SK-N-SH (cell line): ENCODE data around the gene PAMR1. TPM values are rescaled to one million over a fixed set of nuclear protein-coding genes. Genes with fewer than 3 reads are reported as not detected.

Experiments
- CTCF ChIA-PET: fragments of 300-600, 350-600 bp; formaldehyde crosslinking; extraction: SDS; loops from one replicate; lab custom pipeline; 2021; lab: Yijun Ruan, JAX
- POLR2A ChIA-PET: fragments of 350-600 bp; sonication (Branson Sonifier 250); formaldehyde crosslinking; extraction: SDS; loops from one replicate; lab custom pipeline; 2020; ENCODE audit warnings: antibody characterized with exemption, inconsistent platforms; lab: Yijun Ruan, JAX
- DNase-seq: peaks from one replicate; pipeline ENCODE4 v3.0.0; 2012
- H2AFZ ChIP-seq: fragments of 200-600 bp; sonication (generic); 2 replicates; pipeline ENCODE4 v1.8.1; 2016; ENCODE audit warnings: antibody characterized with exemption, mild to moderate bottlenecking, low read depth
- H3F3A ChIP-seq: fragments of 200-600 bp; sonication (generic); replicated peaks from 2 replicates; pipeline ENCODE3; 2016; ENCODE audit warnings: antibody characterized with exemption, mild to moderate bottlenecking; ENCODE audit not compliant: insufficient read depth
- H3K27ac ChIP-seq, 2 experiments: fragments of 200-500 bp in 1 of 2; fragments of 200-600 bp in 1 of 2; sonication (Bioruptor generic) in 1 of 2; sonication (generic), shearing (Covaris generic) in 1 of 2; 2 replicates each; pipeline versions ENCODE4 v1.5.1 to v1.6.1; 2014 to 2016; ENCODE audit warnings: low read depth in 2 of 2, inconsistent platforms in 1 of 2, low read length in 1 of 2, mild to moderate bottlenecking in 1 of 2, mixed read lengths in 1 of 2
- H3K27me3 ChIP-seq: fragments of 200-600 bp; sonication (generic), shearing (Covaris generic); 2 replicates; pipeline ENCODE4 v1.6.1; 2016; ENCODE audit warnings: mixed run types; ENCODE audit not compliant: insufficient read depth
- H3K36me3 ChIP-seq, 2 experiments: fragments of 200-500 bp in 1 of 2; fragments of 200-600 bp in 1 of 2; sonication (Bioruptor generic) in 1 of 2; sonication (generic) in 1 of 2; replicated peaks in 1 of 2; 2 replicates each; pipeline versions ENCODE3 to v1.5.1; 2014 to 2016; ENCODE audit warnings: low read length in 1 of 2, mild to moderate bottlenecking in 1 of 2; ENCODE audit not compliant: insufficient read depth in 2 of 2, control insufficient read depth in 1 of 2
- H3K4me1 ChIP-seq, 2 experiments: fragments of 200-500 bp in 1 of 2; fragments of 200-600 bp in 1 of 2; sonication (Bioruptor generic) in 1 of 2; sonication (generic), shearing (Covaris generic) in 1 of 2; 2 replicates each; pipeline versions ENCODE4 v1.5.1 to v1.6.1; 2014 to 2016; ENCODE audit warnings: low read depth in 1 of 2, low read length in 1 of 2, mixed run types in 1 of 2; ENCODE audit not compliant: insufficient read depth in 2 of 2, control insufficient read depth in 1 of 2
- H3K4me2 ChIP-seq: fragments of 200-600 bp; sonication (generic), shearing (Covaris generic); 2 replicates; pipeline ENCODE4 v1.6.1; 2017; ENCODE audit warnings: mixed run types
- H3K4me3 ChIP-seq, 2 experiments: fragments of 200-500 bp in 1 of 2; fragments of 200-600 bp in 1 of 2; sonication (Bioruptor generic) in 1 of 2; sonication (generic), shearing (Covaris generic) in 1 of 2; 2 replicates each; pipeline versions ENCODE4 v1.5.1 to v1.8.1; 2014 to 2016; ENCODE audit warnings: low read depth in 2 of 2, inconsistent platforms in 1 of 2, low read length in 1 of 2, mild to moderate bottlenecking in 1 of 2, mixed read lengths in 1 of 2, moderate library complexity in 1 of 2
- H3K79me2 ChIP-seq: fragments of 200-600 bp; sonication (generic); 2 replicates; pipeline ENCODE4 v1.8.1; 2017; ENCODE audit warnings: mild to moderate bottlenecking; ENCODE audit not compliant: insufficient read depth
- H3K9ac ChIP-seq: fragments of 200-600 bp; sonication (generic); 2 replicates; pipeline ENCODE4 v1.6.1; 2017; ENCODE audit warnings: mixed run types
- H3K9me2 ChIP-seq: fragments of 200-600 bp; sonication (generic); 2 replicates; pipeline ENCODE4 v1.6.1; 2017; ENCODE audit warnings: mixed run types
- H3K9me3 ChIP-seq: fragments of 200-600 bp; sonication (generic); 2 replicates; pipeline ENCODE4 v1.6.1; 2017; ENCODE audit warnings: mixed run types, mild to moderate bottlenecking, moderate library complexity
- H4K20me1 ChIP-seq: fragments of 200-600 bp; sonication (generic); 2 replicates; pipeline ENCODE4 v1.6.1; 2017; ENCODE audit warnings: mild to moderate bottlenecking, mixed run types; ENCODE audit not compliant: insufficient read depth
- EP300 ChIP-seq, 2 experiments: IDR thresholded peaks; 2 replicates each; pipeline versions ENCODE4 v1.4.0 to v1.6.1; 2012; ENCODE audit warnings: borderline replicate concordance in 1 of 2, low read depth in 1 of 2, low read length in 1 of 2
- FOSL2 ChIP-seq: IDR thresholded peaks from 2 replicates; pipeline ENCODE4 v1.4.0; 2012; ENCODE audit warnings: low read depth, mild to moderate bottlenecking, moderate library complexity, borderline replicate concordance
- FOXM1 ChIP-seq: IDR thresholded peaks from 2 replicates; pipeline ENCODE4 v1.4.0; 2012; ENCODE audit warnings: low read depth, mild to moderate bottlenecking
- GATA2 ChIP-seq: sonication (generic); formaldehyde crosslinking; IDR thresholded peaks from 2 replicates; pipeline ENCODE4 v1.5.0; 2020; ENCODE audit warnings: mild to moderate bottlenecking, missing genetic modification reagents
- IRF3 ChIP-seq: fragments of 150-350 bp; IDR thresholded peaks from 2 replicates; pipeline ENCODE4 v1.6.1; 2016; ENCODE audit warnings: mild to moderate bottlenecking, low read depth, low read length
- MEF2A ChIP-seq: IDR thresholded peaks from 2 replicates; pipeline ENCODE4 v1.4.0; 2012; ENCODE audit warnings: low read depth, borderline replicate concordance
- MXI1 ChIP-seq: IDR thresholded peaks from 2 replicates; pipeline ENCODE4 v1.6.1; 2012; ENCODE audit warnings: mild to moderate bottlenecking, low read depth, low read length, improper control_type of control experiment
- NFIC ChIP-seq: IDR thresholded peaks from 2 replicates; pipeline ENCODE4 v1.4.0; 2012; ENCODE audit warnings: borderline replicate concordance
- PBX3 ChIP-seq: IDR thresholded peaks from 2 replicates; pipeline ENCODE4; 2012
- RCOR1 ChIP-seq: fragments of 150-350 bp; IDR thresholded peaks from 2 replicates; pipeline ENCODE4 v1.6.1; 2017; ENCODE audit warnings: antibody characterized with exemption, low read length
- RXRA ChIP-seq: IDR thresholded peaks from 2 replicates; pipeline ENCODE4 v1.4.0; 2012; ENCODE audit warnings: low read depth, mild to moderate bottlenecking, borderline replicate concordance
- TAF1 ChIP-seq: IDR thresholded peaks from 2 replicates; pipeline ENCODE4 v1.6.1; 2012; ENCODE audit warnings: low read depth, mild to moderate bottlenecking, low read length, moderate library complexity, borderline replicate concordance
- USF1 ChIP-seq: IDR thresholded peaks from 2 replicates; pipeline ENCODE4 v1.4.0; 2012; ENCODE audit warnings: low read depth, borderline replicate concordance
- ZBTB33 ChIP-seq: IDR thresholded peaks from 2 replicates; pipeline ENCODE4 v1.4.0; 2012; ENCODE audit warnings: low read depth, borderline replicate concordance
- WGBS: methylation state at CpG from one replicate; pipeline ENCODE4 v1.1.6; 2017; ENCODE audit warnings: low lambda C conversion rate; 5-methylcytosine and 5-hydroxymethylcytosine counted together
- polyA plus RNA-seq, 3 experiments: library from polyadenylated mRNA; depleted of rRNA; stranded (reverse); fragments of >200 nt; gene quantifications; 2 replicates each; pipeline ENCODE4 v1.2.3, GENCODE V29; 2012

Gene PAMR1
- polyA plus RNA-seq, 1 of the 3 experiments (the other 2 are of a cell fraction) = 0.31 TPM

- Histone ChIP-seq H3K4me3 (no peak overlapping the region), H3K36me3 (no peaks in the 10 kb centered on the region), H3F3A (no peaks in the 10 kb centered on the region), H3K9me2 (no peaks in the 10 kb centered on the region), H3K27ac (no peak overlapping the region), H3K79me2 (no peaks in the 10 kb centered on the region), H3K4me1 (no peaks in the 10 kb centered on the region), H3K4me2 (no peak overlapping the region), H3K27me3 (no peaks in the 10 kb centered on the region; the same call in 1 of the 2 replicates), H3K9ac (no peak overlapping the region), H2AFZ (no peak overlapping the region), H3K9me3 (no peaks in the 10 kb centered on the region), H4K20me1 (no peaks in the 10 kb centered on the region)
- ChIA-PET POLR2A (no interaction called here), CTCF (interaction anchor here (0.9 to 1.5 kb wide), 5 partner anchors 8 to 1034 kb away, joined by 3 to 5 read pairs (median 4); no protein-coding TSS in a partner anchor)
- no peak for DNase-seq
- TF ChIP-seq MXI1 = no peak
- no peak for TF ChIP-seq ZBTB33
- no peak for TF ChIP-seq NFIC
- no peak for TF ChIP-seq EP300 (IDR thresholded peaks at IDR 0.05; ENCODE audit: borderline replicate concordance in 1 of 2, low read depth in 1 of 2, low read length in 1 of 2)
- TF ChIP-seq TAF1 = no peak
- TF ChIP-seq IRF3 = no peak
- no peak for TF ChIP-seq FOXM1
- no peak for TF ChIP-seq RXRA
- no peak for TF ChIP-seq USF1
- no peak for TF ChIP-seq MEF2A
- TF ChIP-seq PBX3 = no peak
- TF ChIP-seq RCOR1 = no peak
- TF ChIP-seq FOSL2 = no peak
- no peak for TF ChIP-seq GATA2 (CRISPR knock-in tag)
- 65% methylated on average over 3 of the region's 3 CpGs for WGBS
These were observed 66.6 kb downstream of the PAMR1 start for GRCh38 chr11:35458846-35459245.
